Measurements from ENCODE around the gene SMU1.

DNA sequence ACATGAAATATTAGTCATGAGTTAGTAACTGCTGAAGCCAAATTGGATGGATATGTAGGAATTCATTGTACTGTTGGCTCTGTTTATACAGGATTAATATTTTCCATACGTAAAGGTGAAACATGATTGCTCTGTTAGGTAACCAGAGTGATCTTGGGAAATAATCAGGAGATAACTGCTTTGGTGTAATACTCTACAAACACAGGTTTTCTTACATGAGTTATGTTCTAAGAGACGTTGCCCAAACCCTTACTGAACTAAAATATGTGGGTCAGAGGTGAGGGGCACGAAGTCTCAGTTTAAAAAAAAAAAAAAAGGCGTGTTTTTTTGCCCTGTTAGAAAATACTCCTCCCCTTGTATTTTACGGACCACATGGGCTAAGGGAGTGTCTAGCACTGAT lies 43.6 kb downstream of the SMU1 start:
- TF ChIP-seq, protein P1, sequence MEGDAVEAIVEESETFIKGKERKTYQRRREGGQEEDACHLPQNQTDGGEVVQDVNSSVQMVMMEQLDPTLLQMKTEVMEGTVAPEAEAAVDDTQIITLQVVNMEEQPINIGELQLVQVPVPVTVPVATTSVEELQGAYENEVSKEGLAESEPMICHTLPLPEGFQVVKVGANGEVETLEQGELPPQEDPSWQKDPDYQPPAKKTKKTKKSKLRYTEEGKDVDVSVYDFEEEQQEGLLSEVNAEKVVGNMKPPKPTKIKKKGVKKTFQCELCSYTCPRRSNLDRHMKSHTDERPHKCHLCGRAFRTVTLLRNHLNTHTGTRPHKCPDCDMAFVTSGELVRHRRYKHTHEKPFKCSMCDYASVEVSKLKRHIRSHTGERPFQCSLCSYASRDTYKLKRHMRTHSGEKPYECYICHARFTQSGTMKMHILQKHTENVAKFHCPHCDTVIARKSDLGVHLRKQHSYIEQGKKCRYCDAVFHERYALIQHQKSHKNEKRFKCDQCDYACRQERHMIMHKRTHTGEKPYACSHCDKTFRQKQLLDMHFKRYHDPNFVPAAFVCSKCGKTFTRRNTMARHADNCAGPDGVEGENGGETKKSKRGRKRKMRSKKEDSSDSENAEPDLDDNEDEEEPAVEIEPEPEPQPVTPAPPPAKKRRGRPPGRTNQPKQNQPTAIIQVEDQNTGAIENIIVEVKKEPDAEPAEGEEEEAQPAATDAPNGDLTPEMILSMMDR (IDR thresholded peaks at IDR 0.05), result no peak
- no peak for TF ChIP-seq POLR2A (IDR thresholded peaks at IDR 0.05)
